SK-N-MC (cell line): ENCODE measurements around the gene FAM131A.

Experiments
- DNase-seq: peaks from one replicate; pipeline ENCODE4 v3.0.0-alpha.2; 2011; ENCODE audit warnings: low read depth, low spot score
- H3K27ac ChIP-seq: fragments of 200-600 bp; sonication (generic); 2 replicates; pipeline ENCODE4 v1.5.1; 2016; ENCODE audit warnings: mixed run types
- H3K36me3 ChIP-seq: fragments of 200-600 bp; sonication (generic); 2 replicates; pipeline ENCODE4 v1.6.1; 2017; ENCODE audit warnings: antibody characterized with exemption, low read length, mixed read lengths; ENCODE audit not compliant: insufficient read depth
- H3K4me3 ChIP-seq: fragments of 200-600 bp; sonication (generic); 2 replicates; pipeline ENCODE4 v1.5.1; 2016
- H3K9ac ChIP-seq: fragments of 200-600 bp; sonication (generic); 2 replicates; pipeline ENCODE4 v1.8.0; 2017; ENCODE audit warnings: mixed run types, mixed read lengths; ENCODE audit not compliant: insufficient read length
- H3K9me3 ChIP-seq: fragments of 200-600 bp; sonication (generic); 2 replicates; pipeline ENCODE4 v1.6.1; 2017; ENCODE audit warnings: low read depth, mild to moderate bottlenecking, antibody characterized with exemption, low read length, moderate library complexity, mixed read lengths
- EZH2 ChIP-seq: fragments of 200-600 bp; sonication (generic); IDR thresholded peaks from one replicate; pipeline ENCODE4 v1.6.1; 2017; ENCODE audit warnings: antibody characterized with exemption
- FOXP2 ChIP-seq: optimal IDR thresholded peaks from 2 replicates; pipeline ENCODE3; 2011; ENCODE audit warnings: mild to moderate bottlenecking, moderate library complexity; ENCODE audit not compliant: insufficient read depth; ENCODE audit errors: extremely low read length, control extremely low read depth
- POLR2AphosphoS5 ChIP-seq: IDR thresholded peaks from 2 replicates; pipeline ENCODE4 v1.6.1; 2012; ENCODE audit warnings: mild to moderate bottlenecking, low read depth, low read length, borderline replicate concordance

The FAM131A gene

GRCh38 chr3:184350618-184351017 lies 13.2 kb downstream of the FAM131A start:
- TF ChIP-seq POLR2AphosphoS5: no peak
- TF ChIP-seq FOXP2: no peak
- TF ChIP-seq EZH2: no peak
- no peak for DNase-seq
- no peaks in the 10 kb centered on the region for H3K36me3 ChIP-seq

GRCh38 chr3:184351511-184352148 lies 14.2 kb downstream of the FAM131A start:
- Histone ChIP-seq H3K4me3 (no peak overlapping the region), H3K27ac (no peak overlapping the region), H3K9ac (no peak overlapping the region), H3K36me3 (no peaks in the 10 kb centered on the region), H3K9me3 (no peaks in the 10 kb centered on the region)
- TF ChIP-seq EZH2 (no peak), FOXP2 (no peak), POLR2AphosphoS5 (no peak)
- no peak for DNase-seq

More at GRCh38 chr3:184350618-184351017, 13.2 kb downstream of the FAM131A start:
- Histone ChIP-seq H3K27ac (no peak overlapping the region), H3K4me3 (no peak overlapping the region), H3K9ac (no peak overlapping the region), H3K9me3 (no peaks in the 10 kb centered on the region)

- H3K27ac ChIP-seq: no peak overlapping the region
- no peaks in the 10 kb centered on the region for H3K9me3 ChIP-seq
- H3K4me3 ChIP-seq: no peak overlapping the region
- H3K9ac ChIP-seq: no peak overlapping the region
- TF ChIP-seq FOXP2 (no peak), POLR2AphosphoS5 (no peak; the same call in 1 of the 2 replicates), EZH2 (no peak)
- H3K36me3 ChIP-seq: no peaks in the 10 kb centered on the region
- DNase-seq: no peak
Measured at GRCh38 chr3:184352149-184352785, 14.9 kb downstream of the FAM131A start.

- no peak overlapping the region for H3K9ac ChIP-seq
- no peaks in the 10 kb centered on the region for H3K36me3 ChIP-seq
- H3K9me3 ChIP-seq: no peaks in the 10 kb centered on the region
- H3K4me3 ChIP-seq: no peak overlapping the region
- H3K27ac ChIP-seq: no peak overlapping the region
- TF ChIP-seq POLR2AphosphoS5 (no peak; the same call in 1 of the 2 replicates), EZH2 (no peak), FOXP2 (no peak)
- no peak for DNase-seq
Measured at GRCh38 chr3:184352897-184353545, 15.6 kb downstream of the FAM131A start.

- no peaks in the 10 kb centered on the region; the same call in 1 of the 2 replicates for H3K36me3 ChIP-seq
- H3K9ac ChIP-seq: no peak overlapping the region
Measured at GRCh38 chr3:184353546-184353941, 16.1 kb downstream of the FAM131A start.

GRCh38 chr3:184354121-184354728 lies 16.8 kb downstream of the FAM131A start:
- Histone ChIP-seq H3K36me3 (no peaks in the 10 kb centered on the region; the same call in 1 of the 2 replicates), H3K4me3 (no peak overlapping the region), H3K9me3 (no peaks in the 10 kb centered on the region), H3K27ac (no peak overlapping the region), H3K9ac (no peak overlapping the region)
- DNase-seq: no peak
- TF ChIP-seq POLR2AphosphoS5 (no peak), EZH2 (no peak)

More at GRCh38 chr3:184353546-184353941, 16.1 kb downstream of the FAM131A start:
- Histone ChIP-seq H3K4me3 (no peak overlapping the region), H3K27ac (no peak overlapping the region), H3K9me3 (no peaks in the 10 kb centered on the region)
- TF ChIP-seq EZH2 (no peak), POLR2AphosphoS5 (no peak), FOXP2 (no peak)
- no peak for DNase-seq

GRCh38 chr3:184354754-184355153 lies 17.4 kb downstream of the FAM131A start:
- no peaks in the 10 kb centered on the region; the same call in 1 of the 2 replicates for H3K36me3 ChIP-seq
- no peaks in the 10 kb centered on the region for H3K9me3 ChIP-seq
- no peak for DNase-seq
- H3K27ac ChIP-seq: no peak overlapping the region
- no peak overlapping the region for H3K4me3 ChIP-seq
- H3K9ac ChIP-seq: no peak overlapping the region
- TF ChIP-seq FOXP2: no peak
- no peak for TF ChIP-seq POLR2AphosphoS5
- no peak for TF ChIP-seq EZH2
